HEK293T (cell line): ENCODE data around the gene TGM2.

Experiments used
- CTCF ChIA-PET: fragments of 350-600 bp; formaldehyde crosslinking; extraction: SDS; loops from one replicate; lab custom pipeline; 2021; ENCODE audit warnings: antibody characterized with exemption, inconsistent platforms; lab: Yijun Ruan, JAX
- POLR2A ChIA-PET: fragments of 350-600 bp; formaldehyde crosslinking; extraction: SDS; loops from one replicate; lab custom pipeline; 2020; ENCODE audit warnings: antibody characterized with exemption, inconsistent platforms; lab: Yijun Ruan, JAX
- DNase-seq: peaks from one replicate; pipeline ENCODE4 v3.0.0; 2012; ENCODE audit warnings: mixed read lengths; ENCODE audit errors: extremely low spot score
- ARNT ChIP-seq: fragments of 450-650 bp; IDR thresholded peaks from 2 replicates; pipeline ENCODE4 v1.6.1; 2017; ENCODE audit warnings: mild to moderate bottlenecking
- BHLHE40 ChIP-seq: fragments of 450-650 bp; IDR thresholded peaks from 2 replicates; pipeline ENCODE4 v1.6.1; 2016; ENCODE audit warnings: mild to moderate bottlenecking, moderate library complexity, borderline replicate concordance
- CTBP1 ChIP-seq: fragments of 450-650 bp; IDR thresholded peaks from 2 replicates; pipeline ENCODE4 v1.6.1; 2016; ENCODE audit warnings: borderline replicate concordance
- ELF4 ChIP-seq: fragments of 450-650 bp; IDR thresholded peaks from 2 replicates; pipeline ENCODE4 v1.6.1; 2017; ENCODE audit warnings: antibody characterized with exemption
- FOXA1 ChIP-seq: fragments of 450-650 bp; IDR thresholded peaks from 2 replicates; pipeline ENCODE4 v1.6.1; 2016; ENCODE audit warnings: mild to moderate bottlenecking
- FOXK2 ChIP-seq: fragments of 450-650 bp; IDR thresholded peaks from 2 replicates; pipeline ENCODE4 v1.6.1; 2016; ENCODE audit warnings: mild to moderate bottlenecking
- FOXM1 ChIP-seq: fragments of 450-650 bp; IDR thresholded peaks from 2 replicates; pipeline ENCODE4 v1.6.1; 2017; ENCODE audit warnings: mild to moderate bottlenecking, borderline replicate concordance
- HDGF ChIP-seq: fragments of 450-650 bp; IDR thresholded peaks from 2 replicates; pipeline ENCODE4 v1.6.1; 2017; ENCODE audit warnings: antibody characterized with exemption, borderline replicate concordance
- L3MBTL2 ChIP-seq: fragments of 450-650 bp; conservative IDR thresholded peaks from 2 replicates; pipeline ENCODE4 v1.6.1; 2016; ENCODE audit warnings: mild to moderate bottlenecking
- LEF1 ChIP-seq: fragments of 450-650 bp; IDR thresholded peaks from 2 replicates; pipeline ENCODE4 v1.6.1; 2017; ENCODE audit warnings: mild to moderate bottlenecking, borderline replicate concordance
- NFRKB ChIP-seq: fragments of 450-650 bp; IDR thresholded peaks from 2 replicates; pipeline ENCODE4 v1.6.1; 2016; ENCODE audit warnings: mild to moderate bottlenecking, moderate library complexity
- SP1 ChIP-seq: fragments of 450-650 bp; IDR thresholded peaks from 2 replicates; pipeline ENCODE4 v1.6.1; 2017
- SUZ12 ChIP-seq: fragments of 450-650 bp; IDR thresholded peaks from 2 replicates; pipeline ENCODE4 v1.6.1; 2016; ENCODE audit warnings: mild to moderate bottlenecking
- TARDBP ChIP-seq: fragments of 450-650 bp; IDR thresholded peaks from 2 replicates; pipeline ENCODE4 v1.6.1; 2016
- ZNF384 ChIP-seq: fragments of 450-650 bp; IDR thresholded peaks from 2 replicates; pipeline ENCODE4 v1.6.1; 2016
- TF ChIP-seq, protein P1 (sequence below): fragments of 450-650 bp; IDR thresholded peaks from 2 replicates; pipeline ENCODE4 v1.6.1; 2016

TGM2 gene

DNA sequence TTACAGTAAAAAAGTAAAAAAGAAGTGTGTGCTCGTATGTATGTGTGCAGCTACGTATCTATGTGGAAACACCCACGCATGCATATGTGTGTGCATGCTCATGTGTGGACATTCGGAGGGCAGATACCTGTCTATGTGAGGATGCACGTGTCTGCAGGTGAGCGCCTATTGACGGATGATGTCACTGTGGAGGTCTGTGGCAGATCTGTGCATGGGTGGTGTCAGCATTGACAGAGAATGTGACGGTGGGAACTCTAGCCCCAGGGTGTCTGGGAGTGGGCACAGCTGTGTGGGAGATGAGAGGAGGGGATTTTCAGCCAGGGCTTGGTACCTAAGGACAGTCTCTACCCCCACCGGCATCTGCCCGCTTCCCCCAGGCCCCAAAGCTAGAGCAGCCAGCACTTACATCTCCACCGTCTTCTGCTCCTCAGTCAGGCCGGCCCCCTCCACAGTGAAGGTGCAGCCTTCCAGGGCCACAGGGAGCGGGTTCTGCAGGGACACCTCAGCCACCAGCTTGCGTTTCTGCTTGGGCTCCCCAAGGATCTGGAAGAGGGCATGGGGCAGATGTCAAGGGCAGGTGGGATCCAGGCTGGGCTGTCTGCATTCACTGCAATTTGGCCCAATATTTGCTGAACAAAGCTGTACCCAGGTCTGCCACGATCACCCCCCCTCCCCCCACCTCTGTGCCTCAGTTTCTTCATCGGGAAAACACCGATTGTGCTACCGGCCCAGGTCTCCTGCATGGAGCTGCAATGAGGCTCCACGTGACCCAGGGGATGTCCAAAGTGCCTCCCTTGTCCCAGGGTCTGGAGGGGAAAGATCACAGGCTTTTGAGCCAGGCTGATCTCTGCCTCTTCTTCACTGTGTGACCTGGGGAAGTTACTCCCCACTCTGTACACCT, 34.1 kb downstream of the TGM2 start:
- CTCF ChIA-PET = no interaction called here
- no peak for DNase-seq
- TF ChIP-seq LEF1 (no peak), TARDBP (no peak), L3MBTL2 (no peak), ELF4 (no peak), BHLHE40 (no peak), FOXA1 (no peak), FOXM1 (no peak), CTBP1 (no peak), SP1 (no peak), SUZ12 (no peak), HDGF (no peak), ZNF384 (no peak), NFRKB (no peak), FOXK2 (no peak), ARNT (no peak)
- TF ChIP-seq, protein P1, sequence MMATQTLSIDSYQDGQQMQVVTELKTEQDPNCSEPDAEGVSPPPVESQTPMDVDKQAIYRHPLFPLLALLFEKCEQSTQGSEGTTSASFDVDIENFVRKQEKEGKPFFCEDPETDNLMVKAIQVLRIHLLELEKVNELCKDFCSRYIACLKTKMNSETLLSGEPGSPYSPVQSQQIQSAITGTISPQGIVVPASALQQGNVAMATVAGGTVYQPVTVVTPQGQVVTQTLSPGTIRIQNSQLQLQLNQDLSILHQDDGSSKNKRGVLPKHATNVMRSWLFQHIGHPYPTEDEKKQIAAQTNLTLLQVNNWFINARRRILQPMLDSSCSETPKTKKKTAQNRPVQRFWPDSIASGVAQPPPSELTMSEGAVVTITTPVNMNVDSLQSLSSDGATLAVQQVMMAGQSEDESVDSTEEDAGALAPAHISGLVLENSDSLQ = no peak
- POLR2A ChIA-PET = no interaction called here

DNA sequence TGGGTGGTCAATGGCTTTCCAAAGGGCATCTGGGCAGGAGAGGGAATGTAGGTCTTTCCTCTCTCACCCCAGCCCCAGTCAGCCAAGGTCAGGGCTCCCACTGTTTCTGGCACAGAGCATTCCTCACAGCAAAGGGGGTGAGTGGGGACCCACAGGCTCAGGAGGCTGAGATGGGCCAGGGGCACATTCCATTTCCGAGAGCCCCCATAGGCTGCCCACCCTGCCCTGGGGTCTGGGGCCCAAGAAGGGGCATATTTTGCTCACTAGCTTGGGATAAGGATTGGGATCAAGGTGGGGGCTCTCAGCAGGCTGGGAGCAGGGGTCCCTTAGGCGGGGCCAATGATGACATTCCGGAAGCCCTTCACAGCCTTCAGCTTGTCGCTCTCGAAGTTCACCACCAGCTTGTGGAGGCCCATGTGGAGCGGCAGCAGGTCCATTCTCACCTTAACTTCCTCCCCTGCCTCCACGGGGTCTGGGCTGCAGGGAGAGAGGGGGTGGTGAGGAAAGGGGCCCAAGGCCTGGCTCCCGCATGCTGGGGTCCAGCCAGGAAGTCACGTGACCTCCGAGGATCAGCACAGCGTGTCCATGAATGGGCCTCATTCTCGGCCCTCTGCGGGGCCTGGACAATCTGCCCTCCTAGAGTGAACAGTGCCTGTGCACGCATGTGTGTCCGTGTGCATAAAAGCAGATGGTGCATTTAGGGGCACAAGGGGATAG, 35.0 kb downstream of the TGM2 start:
- no peak for DNase-seq
- TF ChIP-seq FOXA1 (no peak), FOXK2 (no peak), BHLHE40 (no peak), ARNT (no peak), TARDBP (no peak), SP1 (no peak), ELF4 (no peak), ZNF384 (no peak)
- ChIA-PET CTCF (no interaction called here), POLR2A (no interaction called here)

DNA sequence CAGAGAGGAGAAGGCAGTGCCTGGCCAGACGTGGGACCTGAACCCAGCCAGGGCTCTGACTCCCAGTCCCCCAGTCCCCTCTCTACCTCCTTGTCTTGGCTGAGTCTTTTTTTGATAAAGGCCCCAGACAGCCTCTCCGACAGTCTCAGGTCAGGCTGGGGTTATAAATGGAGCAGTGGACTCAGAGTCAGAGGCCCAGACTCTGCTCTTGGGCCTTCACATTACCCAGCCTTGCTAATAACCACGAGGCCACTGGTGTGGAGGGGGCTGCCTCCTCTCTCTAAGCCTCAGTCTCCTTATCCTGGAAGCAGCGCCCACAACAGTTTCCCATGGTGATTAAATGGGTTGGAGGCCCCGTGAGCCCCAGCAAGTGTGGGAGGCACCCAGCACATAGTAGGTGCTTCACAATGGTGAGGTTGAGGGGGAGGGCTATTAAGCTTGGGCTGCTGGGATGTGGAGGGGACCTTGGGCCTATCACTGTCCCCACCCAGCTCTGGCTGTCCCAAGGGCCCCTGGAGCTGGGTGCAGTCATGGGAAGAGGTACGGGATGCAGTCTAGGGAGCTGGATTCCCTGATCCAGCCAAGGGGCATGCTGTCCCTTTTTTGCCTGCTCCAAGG, 35.7 kb downstream of the TGM2 start:
- no peak for DNase-seq
- ChIA-PET POLR2A (no interaction called here), CTCF (no interaction called here)
- TF ChIP-seq CTBP1 (no peak), BHLHE40 (no peak), HDGF (no peak), NFRKB (no peak), ELF4 (no peak), ZNF384 (no peak), FOXA1 (no peak), LEF1 (no peak), FOXK2 (no peak), FOXM1 (no peak), SUZ12 (no peak)
- TF ChIP-seq, protein P1 = no peak

DNA sequence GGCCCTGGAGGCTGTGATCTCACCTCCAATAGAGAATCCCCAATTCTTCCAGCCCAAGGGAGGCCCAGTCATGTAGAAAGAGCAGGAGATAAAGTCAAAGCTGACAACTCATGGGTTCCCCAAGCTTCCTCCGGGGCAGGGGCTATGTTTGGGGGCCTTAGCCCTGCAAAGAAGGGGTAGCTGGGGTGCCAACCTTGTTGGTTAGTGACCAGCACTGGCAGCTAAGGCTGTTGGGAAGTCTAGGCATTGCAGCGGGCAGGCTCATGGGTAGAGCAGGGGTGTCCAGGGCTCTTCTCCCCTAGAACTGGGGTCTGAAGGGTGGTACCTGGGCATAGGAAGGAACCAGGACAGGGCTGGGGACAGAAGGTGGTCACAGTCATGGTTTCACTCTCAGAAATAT, 36.4 kb downstream of the TGM2 start:
- TF ChIP-seq TARDBP = no peak
- TF ChIP-seq SUZ12 = no peak
- TF ChIP-seq BHLHE40 = no peak
- TF ChIP-seq FOXK2 = no peak
- no peak for TF ChIP-seq LEF1
- no peak for TF ChIP-seq CTBP1
- TF ChIP-seq, protein P1 = no peak
- ChIA-PET POLR2A (no interaction called here), CTCF (no interaction called here)
- no peak for DNase-seq

DNA sequence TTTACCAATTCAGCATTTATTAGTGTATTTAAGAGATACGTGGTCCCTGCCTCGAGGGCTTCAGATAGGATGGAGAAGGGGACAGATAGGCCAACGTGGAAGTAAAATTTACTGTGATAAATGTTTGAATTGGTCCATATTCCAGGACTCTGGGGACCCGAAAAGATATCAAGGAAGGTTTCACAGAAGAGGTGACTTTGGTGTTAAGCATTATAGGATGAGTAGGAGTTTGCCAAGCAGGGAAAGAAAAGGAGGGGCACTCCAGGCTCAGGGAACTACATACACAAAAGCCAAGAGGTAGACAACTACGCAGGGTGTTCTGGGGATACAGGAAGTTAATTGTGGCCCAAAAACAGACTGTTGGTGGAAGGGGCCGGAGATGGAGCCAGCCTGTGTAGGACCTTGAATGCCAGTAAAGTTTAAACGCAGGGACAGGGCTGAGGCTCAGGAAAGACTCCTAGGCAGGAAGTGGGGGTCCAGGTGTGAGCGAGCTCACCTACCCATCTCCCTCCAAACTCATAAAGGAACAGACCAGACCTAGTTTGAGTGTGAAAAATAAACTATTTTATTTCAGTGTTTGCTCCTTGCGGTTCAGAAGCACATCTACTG, 37.0 kb downstream of the TGM2 start:
- TF ChIP-seq TARDBP (no peak), BHLHE40 (no peak), NFRKB (no peak), SUZ12 (no peak), ZNF384 (no peak), SP1 (no peak), FOXA1 (no peak), FOXM1 (no peak), HDGF (no peak), FOXK2 (no peak), LEF1 (no peak), L3MBTL2 (no peak), ELF4 (no peak), CTBP1 (no peak), ARNT (no peak)
- TF ChIP-seq, protein P1 = no peak
- ChIA-PET CTCF (no interaction called here), POLR2A (no interaction called here)
- DNase-seq = no peak
